PC-9 (cell line): ENCODE measurements around the gene FGD5. TPM values are rescaled to one million over a fixed set of nuclear protein-coding genes. Genes with fewer than 3 reads are reported as not detected.

ENCODE experiments used
- BruUV-seq: library from RNA; stranded (reverse); fragments of 400-500 nt; replicated peaks from 2 replicates; lab custom pipeline; 2021; lab: Mats Ljungman, UMichigan
- CTCF ChIA-PET: fragments of 300-600 bp; sonication (Branson Sonifier 250); formaldehyde crosslinking; loops from one replicate; lab custom pipeline; 2022; ENCODE audit warnings: antibody characterized with exemption; lab: Charles Lee
- POLR2A ChIA-PET: fragments of 300-600 bp; sonication (Branson Sonifier 250); formaldehyde crosslinking; loops from one replicate; lab custom pipeline; 2022; ENCODE audit warnings: antibody characterized with exemption; ENCODE audit not compliant: unreplicated experiment; lab: Charles Lee
- DNase-seq, 2 experiments: peaks; one replicate each; pipeline versions ENCODE4 v3.0.0 to v3.0.0-alpha.2; 2015 to 2022; ENCODE audit warnings: mixed read lengths in 1 of 2
- H2AFZ ChIP-seq: fragments of 200-600 bp; sonication (generic); 2 replicates; pipeline ENCODE4 v1.8.1; 2017; ENCODE audit warnings: antibody characterized with exemption
- H3F3A ChIP-seq: fragments of 200-600 bp; sonication (generic); 2 replicates; pipeline ENCODE4 v1.8.1; 2017; ENCODE audit warnings: antibody characterized with exemption, mild to moderate bottlenecking, low read depth; ENCODE audit not compliant: insufficient read depth
- H3K27ac ChIP-seq: fragments of 200-600 bp; sonication (generic); 2 replicates; pipeline ENCODE4 v1.6.1; 2016; ENCODE audit warnings: mixed run types
- H3K27me3 ChIP-seq: fragments of 200-600 bp; sonication (generic); 2 replicates; pipeline ENCODE4 v1.6.1; 2016; ENCODE audit warnings: low read depth, mixed run types; ENCODE audit not compliant: insufficient read depth
- H3K36me3 ChIP-seq: fragments of 200-600 bp; sonication (generic); 2 replicates; pipeline ENCODE4 v1.6.1; 2016; ENCODE audit warnings: low read depth, mixed run types
- H3K4me1 ChIP-seq: fragments of 200-600 bp; sonication (generic); replicated peaks from 2 replicates; pipeline ENCODE4 v1.6.1; 2016; ENCODE audit warnings: mixed run types; ENCODE audit not compliant: insufficient read depth
- H3K4me2 ChIP-seq: fragments of 200-600 bp; sonication (generic); 2 replicates; pipeline ENCODE4 v1.6.1; 2017; ENCODE audit warnings: mixed run types
- H3K4me3 ChIP-seq: fragments of 200-600 bp; sonication (generic); 2 replicates; pipeline ENCODE4 v1.6.1; 2016; ENCODE audit warnings: mixed run types
- H3K79me2 ChIP-seq: fragments of 200-600 bp; sonication (generic); 2 replicates; pipeline ENCODE4 v1.6.1; 2017; ENCODE audit warnings: low read depth, mixed run types
- H3K9me2 ChIP-seq: fragments of 200-600 bp; sonication (generic); 2 replicates; pipeline ENCODE4 v1.8.1; 2017; ENCODE audit warnings: mild to moderate bottlenecking; ENCODE audit not compliant: insufficient read depth
- H3K9me3 ChIP-seq: fragments of 200-600 bp; sonication (generic); 2 replicates; pipeline ENCODE4 v1.8.1; 2016; ENCODE audit warnings: low read depth; ENCODE audit not compliant: insufficient read depth
- H4K20me1 ChIP-seq: fragments of 200-600 bp; sonication (generic); 2 replicates; pipeline ENCODE4 v1.8.1; 2017; ENCODE audit not compliant: insufficient read depth
- EZH2 ChIP-seq: fragments of 200-600 bp; sonication (generic); IDR thresholded peaks from 2 replicates; pipeline ENCODE4 v1.8.0; 2017; ENCODE audit warnings: antibody characterized with exemption, low read depth
- intact Hi-C: fragments of 100-400 bp; cut with micrococcal nuclease; formaldehyde crosslinking; loops from one replicate; pipeline ENCODE4 v1.10.0; 2022; ENCODE audit not compliant: unreplicated experiment
- total RNA-seq: library from RNA; stranded (reverse); gene quantifications from 2 replicates; pipeline ENCODE4 v1.2.3, GENCODE V29; 2021
- TF ChIP-seq, protein P1 (sequence below): fragments of 200-600 bp; sonication (generic); conservative IDR thresholded peaks from 2 replicates; pipeline ENCODE4 v1.6.1; 2017; ENCODE audit warnings: mixed run types, antibody characterized with exemption, mild to moderate bottlenecking, moderate library complexity

FGD5 gene
- total RNA-seq, 1 experiment from 2014 or later, result not detected

DNA sequence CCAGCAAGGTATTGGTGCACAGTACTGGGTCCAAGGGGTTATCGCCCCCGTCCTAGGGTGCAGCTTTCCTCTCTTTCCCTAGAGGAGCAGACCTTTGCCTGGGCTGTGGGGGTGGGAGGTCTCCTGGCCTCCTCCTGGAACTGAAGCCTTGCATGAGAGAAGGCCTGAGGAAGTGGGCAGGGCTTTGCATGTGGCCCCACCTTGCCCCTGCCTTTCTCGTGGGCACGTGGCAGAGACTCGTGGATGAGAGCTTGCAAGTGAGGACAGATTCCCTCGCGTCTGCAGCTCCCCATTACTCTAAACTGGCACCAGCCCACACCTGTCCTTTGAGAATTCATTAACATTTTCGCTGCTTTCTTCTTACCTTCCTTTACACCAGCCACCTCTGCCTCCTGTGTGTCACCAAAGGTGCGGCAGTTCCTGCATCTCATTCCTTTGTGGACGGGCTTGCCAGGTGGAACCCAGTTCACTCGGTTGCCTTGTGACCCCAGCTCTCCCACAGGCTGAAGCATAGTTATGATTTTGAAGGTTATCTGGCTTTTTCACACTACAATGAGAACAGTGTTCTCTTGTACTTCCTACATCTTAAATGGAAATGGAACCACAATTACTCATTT is 87.7 kb downstream of the FGD5 start:
- CTCF ChIA-PET, result no interaction called here
- TF ChIP-seq EZH2, result no peak
- TF ChIP-seq, protein P1, sequence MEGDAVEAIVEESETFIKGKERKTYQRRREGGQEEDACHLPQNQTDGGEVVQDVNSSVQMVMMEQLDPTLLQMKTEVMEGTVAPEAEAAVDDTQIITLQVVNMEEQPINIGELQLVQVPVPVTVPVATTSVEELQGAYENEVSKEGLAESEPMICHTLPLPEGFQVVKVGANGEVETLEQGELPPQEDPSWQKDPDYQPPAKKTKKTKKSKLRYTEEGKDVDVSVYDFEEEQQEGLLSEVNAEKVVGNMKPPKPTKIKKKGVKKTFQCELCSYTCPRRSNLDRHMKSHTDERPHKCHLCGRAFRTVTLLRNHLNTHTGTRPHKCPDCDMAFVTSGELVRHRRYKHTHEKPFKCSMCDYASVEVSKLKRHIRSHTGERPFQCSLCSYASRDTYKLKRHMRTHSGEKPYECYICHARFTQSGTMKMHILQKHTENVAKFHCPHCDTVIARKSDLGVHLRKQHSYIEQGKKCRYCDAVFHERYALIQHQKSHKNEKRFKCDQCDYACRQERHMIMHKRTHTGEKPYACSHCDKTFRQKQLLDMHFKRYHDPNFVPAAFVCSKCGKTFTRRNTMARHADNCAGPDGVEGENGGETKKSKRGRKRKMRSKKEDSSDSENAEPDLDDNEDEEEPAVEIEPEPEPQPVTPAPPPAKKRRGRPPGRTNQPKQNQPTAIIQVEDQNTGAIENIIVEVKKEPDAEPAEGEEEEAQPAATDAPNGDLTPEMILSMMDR, result no peak
- no peaks in the 10 kb centered on the region for H3K27me3 ChIP-seq

DNA sequence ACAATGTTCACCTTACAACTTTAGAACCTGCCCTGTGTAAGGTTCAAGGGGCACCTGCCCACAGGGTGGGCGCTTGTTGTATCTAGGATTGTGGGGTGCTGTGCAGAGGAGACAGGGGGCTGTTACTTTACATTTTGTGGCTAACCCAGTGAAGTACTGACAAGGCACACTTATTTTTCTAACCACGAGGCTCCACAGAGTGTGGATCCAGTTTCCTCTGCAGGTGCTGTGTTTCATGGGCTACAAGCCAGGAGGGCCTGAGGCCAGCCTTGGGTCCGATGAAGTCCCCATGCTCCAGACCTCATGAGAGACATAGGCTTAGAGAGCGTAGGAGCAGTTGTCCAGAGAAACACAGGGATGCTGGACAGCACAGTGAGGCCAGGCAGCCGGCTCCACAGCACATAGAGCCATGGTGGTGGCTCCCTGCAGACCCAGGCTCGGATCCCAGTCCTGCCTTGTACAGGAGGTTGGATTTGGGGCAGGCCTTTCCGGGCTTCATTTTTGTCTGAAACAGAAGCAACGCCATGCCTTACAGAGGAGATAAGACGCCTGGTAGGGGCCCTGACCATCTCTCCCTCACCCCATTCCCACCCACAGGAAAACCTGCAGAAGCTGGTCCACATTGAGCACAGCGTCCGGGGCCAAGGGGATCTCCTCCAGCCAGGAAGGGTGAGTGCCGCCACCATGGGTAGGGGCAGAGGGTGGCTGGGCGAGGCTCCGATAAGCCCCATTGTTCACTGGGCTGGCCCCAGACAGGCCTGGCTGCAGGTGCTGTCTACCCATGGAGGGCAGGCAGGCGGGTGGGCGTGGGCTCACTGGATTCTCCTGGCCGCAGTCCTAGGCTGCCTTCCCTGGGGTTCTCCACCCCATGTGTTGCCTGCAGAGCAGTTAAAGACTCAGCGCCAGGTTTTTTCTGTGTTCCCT is 88.5 kb downstream of the FGD5 start:
- CTCF ChIA-PET, result no interaction called here

More for the DNA sequence above, 87.7 kb downstream of the FGD5 start:
- H4K20me1 ChIP-seq, result no peaks in the 10 kb centered on the region
- no peaks in the 10 kb centered on the region for H3F3A ChIP-seq
- no peak for DNase-seq
- no peaks in the 10 kb centered on the region for H3K4me1 ChIP-seq
- no TSS peak for BruUV-seq
- H3K9me3 ChIP-seq, result peaks cover 9% of the 10 kb centered on the region
- H3K36me3 ChIP-seq, result no peaks in the 10 kb centered on the region
- POLR2A ChIA-PET, result no interaction called here
- H3K9me2 ChIP-seq, result no peaks in the 10 kb centered on the region
- no peak overlapping the region for H3K4me3 ChIP-seq
- H3K79me2 ChIP-seq, result no peaks in the 10 kb centered on the region
- intact Hi-C loops, result no loop called here
- no peak overlapping the region for H3K4me2 ChIP-seq
- no peak overlapping the region for H3K27ac ChIP-seq
- no peak overlapping the region for H2AFZ ChIP-seq

DNA sequence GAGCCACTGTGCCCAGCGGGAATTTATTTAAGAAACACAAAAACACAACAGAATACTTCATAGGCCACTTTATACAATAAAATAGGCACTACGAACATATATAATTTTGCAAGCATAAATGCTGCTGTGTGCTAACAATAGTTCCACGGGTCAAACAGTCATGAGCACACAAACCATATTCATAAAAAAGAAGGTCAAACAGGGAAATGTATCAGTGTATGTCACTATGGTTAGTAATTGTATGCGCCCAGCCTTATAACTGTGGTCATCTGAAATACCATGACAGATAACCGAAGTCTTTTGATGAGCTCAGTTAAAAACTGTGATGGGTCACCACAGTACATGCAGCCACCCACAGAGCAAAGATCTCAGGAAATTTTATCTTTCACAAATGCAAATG is 90.5 kb downstream of the FGD5 start:
- Histone ChIP-seq H3K9me3 (peaks cover 9% of the 10 kb centered on the region), H3K4me1 (no peaks in the 10 kb centered on the region), H3K9me2 (no peaks in the 10 kb centered on the region), H2AFZ (no peak overlapping the region), H3K4me3 (no peak overlapping the region), H3K27ac (no peak overlapping the region), H3K36me3 (no peaks in the 10 kb centered on the region), H3F3A (no peaks in the 10 kb centered on the region), H3K4me2 (no peak overlapping the region), H3K79me2 (no peaks in the 10 kb centered on the region), H4K20me1 (no peaks in the 10 kb centered on the region), H3K27me3 (no peaks in the 10 kb centered on the region)
- BruUV-seq, result no TSS peak
- ChIA-PET POLR2A (interaction anchor here (0.6 kb wide), 1 partner anchor 350 kb away, joined by 4 read pairs; no protein-coding TSS in a partner anchor), CTCF (no interaction called here)
- TF ChIP-seq, protein P1, result no peak
- no peak for TF ChIP-seq EZH2
- intact Hi-C loops, result no loop called here
- DNase-seq, result no peak

More for the DNA sequence above, 88.5 kb downstream of the FGD5 start:
- Histone ChIP-seq H3K9me3 (peaks cover 9% of the 10 kb centered on the region), H3K4me1 (no peaks in the 10 kb centered on the region), H3K27ac (no peak overlapping the region), H3K4me2 (no peak overlapping the region), H3K36me3 (no peaks in the 10 kb centered on the region), H3K79me2 (no peaks in the 10 kb centered on the region), H3K4me3 (no peak overlapping the region), H2AFZ (no peak overlapping the region), H3K9me2 (no peaks in the 10 kb centered on the region), H4K20me1 (no peaks in the 10 kb centered on the region), H3F3A (no peaks in the 10 kb centered on the region), H3K27me3 (no peaks in the 10 kb centered on the region)
- POLR2A ChIA-PET, result no interaction called here
- BruUV-seq, result no TSS peak
- TF ChIP-seq EZH2, result no peak
- TF ChIP-seq, protein P1, result no peak
- DNase-seq, result no peak
- intact Hi-C loops, result no loop called here
